HG03039 (cell line): ENCODE results near the gene ECI2.
A peak's percentile ranks its signal among the peaks of the same experiment; 100 is the strongest.

Experiments used
- ATAC-seq: cut with Tn5 transposase; IDR thresholded peaks from one replicate; pipeline ENCODE4 v1.9.1; 2021; ENCODE audit warnings: mild to moderate bottlenecking, moderate library complexity; ENCODE audit not compliant: unreplicated experiment

Gene ECI2

GRCh38 chr6:4134841-4135664 is at the start of gene ECI2:
Gene ECI2 (minus strand): TSS chr6:4135575. CDS start chr6:4135560, 15 bp downstream.
- peak; percentile 40 for ATAC-seq

DNA sequence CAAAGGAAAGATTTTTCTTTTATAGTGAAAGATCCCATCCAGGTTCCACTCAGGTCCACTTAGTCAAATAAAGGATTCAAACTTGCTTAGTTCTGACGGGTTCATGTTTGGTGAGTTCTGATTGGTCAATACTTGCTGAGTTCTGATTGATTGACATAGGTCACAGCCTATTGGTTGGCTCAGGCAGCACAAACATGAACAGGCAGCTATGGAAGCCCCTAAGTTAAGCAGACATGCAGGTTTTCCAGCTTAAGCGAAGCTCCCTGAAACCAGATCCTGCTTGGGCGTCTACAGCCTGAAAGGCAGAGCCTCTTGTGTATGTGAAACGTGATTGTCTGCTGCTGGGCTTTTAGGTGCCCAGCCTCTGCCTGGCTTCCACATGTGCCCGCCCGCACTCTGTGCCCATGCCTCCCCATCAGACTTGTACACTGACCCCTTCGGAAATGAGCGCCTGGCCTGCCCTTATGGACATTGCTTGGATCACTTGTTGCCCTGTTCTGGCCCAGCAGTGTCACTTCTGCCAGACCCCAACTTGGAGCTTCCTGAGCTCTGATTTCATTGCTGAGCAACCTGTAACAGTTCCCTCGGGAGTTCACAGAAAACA is 45.4 kb upstream of the ECI2 start:
- no peak for ATAC-seq

GRCh38 chr6:4179960-4180651 is 44.7 kb upstream of the ECI2 start:
- ATAC-seq: no peak

DNA sequence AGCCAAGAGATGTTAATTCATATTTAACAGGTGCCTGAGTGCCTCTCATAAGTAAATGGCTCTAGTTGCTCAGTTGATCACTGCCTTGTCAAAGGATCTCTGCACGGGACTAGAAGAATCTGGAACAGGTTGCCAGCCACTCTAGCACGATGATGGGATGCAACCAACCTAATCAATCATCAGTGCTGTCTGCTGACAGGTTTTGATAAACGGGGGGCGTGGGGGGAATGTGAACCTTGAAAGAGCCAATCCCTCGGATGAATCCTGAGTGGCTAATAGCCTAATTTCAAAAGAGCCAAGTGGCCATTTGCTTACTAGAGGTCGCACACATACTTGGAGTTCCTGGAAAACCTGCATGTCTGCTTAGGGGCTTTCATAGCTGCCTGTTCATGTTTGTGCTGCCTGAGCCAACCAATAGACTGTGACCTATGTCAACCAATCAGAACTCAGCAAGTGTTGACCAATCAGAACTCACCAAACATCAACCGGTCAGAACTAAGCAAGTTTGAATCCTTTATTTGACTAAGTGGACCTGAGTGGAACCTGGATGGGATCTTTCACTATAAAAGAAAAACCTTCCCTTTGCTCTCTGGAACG is 43.5 kb upstream of the ECI2 start:
- no peak for ATAC-seq

GRCh38 chr6:4176907-4177306 is 41.5 kb upstream of the ECI2 start:
- no peak for ATAC-seq

- no peak for ATAC-seq
Measured at GRCh38 chr6:4174042-4174441, 38.7 kb upstream of the ECI2 start.

DNA sequence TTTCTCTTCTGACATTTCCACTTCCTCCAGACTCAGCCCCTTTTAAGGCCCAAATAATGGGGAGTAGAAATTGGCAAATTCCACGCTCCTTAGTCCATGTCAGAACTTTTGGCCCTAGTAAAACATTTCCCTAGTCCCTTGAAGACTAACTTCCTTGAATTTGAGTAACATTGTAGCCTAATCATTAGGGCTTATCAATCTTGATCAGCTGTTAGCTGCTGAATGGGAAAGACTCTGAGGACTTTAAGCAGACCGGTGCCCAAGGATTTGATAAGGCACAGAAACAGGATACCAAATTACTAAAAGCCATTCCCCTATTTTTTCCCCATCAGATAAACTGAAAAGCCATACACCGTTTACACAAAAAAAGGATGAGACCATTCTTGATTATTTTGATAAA is 37.0 kb upstream of the ECI2 start:
- ATAC-seq: no peak

- no peak for ATAC-seq
Measured at GRCh38 chr6:4170297-4170696, 34.9 kb upstream of the ECI2 start.

DNA sequence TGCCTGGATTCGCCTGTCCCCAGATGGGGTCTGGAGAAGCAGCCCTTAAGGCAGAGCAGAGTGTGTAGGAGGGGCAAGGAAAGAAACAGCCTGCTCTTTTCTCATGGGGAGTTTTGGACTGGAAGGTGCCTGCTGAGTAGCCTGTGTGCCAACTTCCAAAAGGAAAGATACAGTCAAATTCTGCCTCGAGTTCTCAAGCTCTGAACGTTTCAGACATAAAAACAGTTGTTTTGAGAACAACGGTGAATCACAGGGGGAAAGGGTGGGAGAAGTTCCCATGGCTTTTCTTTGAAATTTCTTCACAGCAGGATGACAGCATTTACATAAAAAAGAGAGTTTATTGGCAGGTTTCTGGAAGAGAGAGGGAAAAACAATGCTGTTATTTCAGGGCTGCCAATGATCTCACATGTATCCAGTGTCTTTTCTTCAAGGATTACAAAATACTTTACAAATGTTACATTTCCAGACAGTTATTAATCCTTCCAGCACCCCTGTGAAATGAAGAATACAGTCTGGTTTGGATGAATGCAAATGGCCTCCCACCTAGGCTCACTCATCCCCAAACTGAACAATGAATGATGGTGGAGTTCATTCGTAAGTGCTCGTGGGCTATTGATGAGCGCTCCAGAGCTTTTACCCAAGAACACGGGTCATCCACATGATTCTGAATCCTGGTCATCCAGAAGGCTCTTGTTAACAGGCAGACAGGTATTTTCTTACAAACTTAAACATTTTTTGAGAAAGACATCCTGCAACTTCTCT is 33.8 kb upstream of the ECI2 start:
- ATAC-seq: no peak

DNA sequence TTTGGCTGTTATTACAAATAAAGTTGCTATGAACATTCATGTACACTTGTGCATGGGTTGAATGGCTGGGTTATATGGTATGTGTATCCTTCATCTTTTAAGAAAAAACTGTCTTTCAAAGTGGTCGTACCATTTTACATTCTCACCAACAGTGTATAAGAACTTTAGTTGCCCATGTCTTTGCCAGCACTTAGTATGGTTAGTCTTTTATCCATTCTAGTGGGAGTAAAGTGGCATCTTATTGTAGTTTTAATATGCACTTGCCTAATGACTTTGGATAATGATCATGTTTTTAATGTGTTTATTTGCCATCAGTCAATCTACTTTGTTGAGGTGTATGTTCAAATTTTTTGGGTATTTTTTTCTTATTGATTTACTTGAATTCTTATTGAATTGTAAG is 32.5 kb upstream of the ECI2 start:
- ATAC-seq: no peak

DNA sequence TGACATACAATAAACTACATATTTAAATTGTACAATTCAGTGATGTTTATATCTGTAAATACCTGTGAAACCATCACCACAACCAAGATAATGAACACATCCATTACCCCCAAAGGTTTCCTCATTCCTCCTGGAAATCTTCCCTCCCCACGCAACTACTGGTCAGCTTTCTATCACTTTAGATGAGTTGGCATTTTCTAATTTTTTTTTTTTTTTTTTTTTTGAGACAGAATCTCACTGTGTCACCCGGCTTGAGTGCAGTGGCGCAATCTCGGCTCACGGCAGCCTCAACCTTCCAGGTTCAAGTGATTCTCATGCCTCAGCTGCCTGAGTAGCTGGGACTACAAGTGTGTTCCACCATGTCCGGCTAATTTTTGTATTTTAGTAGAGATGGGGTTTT is 31.7 kb upstream of the ECI2 start:
- no peak for ATAC-seq

DNA sequence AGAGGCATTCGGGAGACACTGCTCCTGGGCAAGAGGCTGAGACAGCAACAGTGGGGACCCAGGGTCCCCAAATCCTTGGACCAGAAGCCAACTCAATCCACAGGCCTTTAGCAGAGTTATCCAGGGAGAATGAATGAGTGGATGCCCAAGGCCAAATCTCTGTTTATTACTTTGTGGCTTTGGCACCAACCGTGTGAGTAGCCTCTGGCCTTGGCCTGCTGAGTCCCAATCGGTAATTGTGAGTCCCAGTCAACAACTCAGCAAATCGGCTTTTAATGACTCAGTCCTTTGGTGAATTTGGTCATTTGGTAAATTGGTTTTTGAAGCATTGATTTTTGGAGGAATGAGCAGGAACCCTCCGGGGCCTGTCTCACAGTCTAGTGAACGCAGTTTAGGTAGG is 29.1 kb upstream of the ECI2 start:
- no peak for ATAC-seq

DNA sequence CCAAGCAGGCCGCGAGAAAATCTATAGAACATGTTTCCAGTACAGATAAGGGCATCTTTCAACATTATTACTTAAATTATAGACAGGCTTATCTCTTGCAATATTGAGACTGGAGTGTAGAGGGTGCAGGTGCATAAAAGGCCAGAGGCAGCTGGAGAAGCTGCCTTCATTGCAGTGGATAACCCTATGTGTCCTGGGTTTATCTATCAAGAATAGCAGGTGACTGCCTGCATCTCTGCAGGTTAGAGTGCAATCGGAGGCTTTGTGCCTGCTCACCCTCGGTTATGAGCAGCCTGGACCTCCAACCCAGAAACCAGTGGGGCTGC is 28.7 kb upstream of the ECI2 start:
- ATAC-seq: no peak

GRCh38 chr6:4163408-4164116 is 28.2 kb upstream of the ECI2 start:
- no peak for ATAC-seq

- ATAC-seq: no peak
Measured at GRCh38 chr6:4162370-4162769, 27.0 kb upstream of the ECI2 start.

DNA sequence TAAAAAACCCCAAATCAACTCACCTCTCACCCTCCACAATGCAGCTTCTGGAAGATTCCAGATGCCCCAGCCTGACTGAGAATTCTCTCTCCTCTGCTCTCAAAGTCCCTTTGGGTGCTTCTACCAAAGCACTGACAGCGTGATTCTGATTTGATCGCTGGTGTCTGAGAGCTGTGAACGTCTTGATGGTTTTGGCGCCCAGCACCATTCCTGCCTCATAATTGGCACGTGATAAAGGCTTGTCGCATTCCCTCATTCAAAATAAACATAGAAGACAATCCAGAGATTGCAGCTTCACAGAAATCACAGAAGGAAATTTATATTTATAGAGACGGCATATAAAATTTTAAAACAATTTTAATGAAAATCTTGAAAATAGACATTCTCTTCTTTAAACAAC is 24.1 kb upstream of the ECI2 start:
- no peak for ATAC-seq

DNA sequence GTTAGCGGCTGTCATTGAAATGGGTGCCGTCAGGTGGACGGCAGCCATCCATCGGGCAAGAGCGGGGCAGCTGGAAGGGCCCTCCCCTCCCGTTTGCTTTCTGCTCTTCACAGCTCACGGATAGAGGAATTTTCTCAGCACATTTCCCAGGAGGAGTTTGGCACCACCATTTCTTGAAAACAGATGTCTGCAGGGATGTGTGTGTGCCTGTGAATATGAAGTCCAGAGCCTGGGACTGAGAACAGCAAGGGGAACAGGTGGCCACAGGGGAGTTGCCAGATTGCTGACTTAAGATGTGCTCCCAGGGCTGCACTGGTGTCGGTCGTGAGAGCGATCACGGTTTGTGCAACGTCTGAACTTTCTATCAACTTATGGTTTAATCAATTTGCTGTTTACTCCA is 22.1 kb upstream of the ECI2 start:
- no peak for ATAC-seq

- peak; percentile 64 for ATAC-seq
Measured at GRCh38 chr6:4155848-4156466, 20.6 kb upstream of the ECI2 start.

GRCh38 chr6:4153514-4153985 is 18.2 kb upstream of the ECI2 start:
- no peak for ATAC-seq

GRCh38 chr6:4145083-4145482 is 9.7 kb upstream of the ECI2 start:
- no peak for ATAC-seq
